ENCODE measurements around the gene PKNOX2.
A peak's percentile ranks its signal among the peaks of the same experiment; 100 is the strongest.

Gene PKNOX2

GRCh38 chr11:125343718-125344131, 179.2 kb downstream of the PKNOX2 start:
- no peak for DNase-seq

GRCh38 chr11:125344846-125345420, 180.4 kb downstream of the PKNOX2 start:
- no peak for DNase-seq

GRCh38 chr11:125345421-125346178, 181.0 kb downstream of the PKNOX2 start:
- DNase-seq: peak; percentile 6 to 18

DNA sequence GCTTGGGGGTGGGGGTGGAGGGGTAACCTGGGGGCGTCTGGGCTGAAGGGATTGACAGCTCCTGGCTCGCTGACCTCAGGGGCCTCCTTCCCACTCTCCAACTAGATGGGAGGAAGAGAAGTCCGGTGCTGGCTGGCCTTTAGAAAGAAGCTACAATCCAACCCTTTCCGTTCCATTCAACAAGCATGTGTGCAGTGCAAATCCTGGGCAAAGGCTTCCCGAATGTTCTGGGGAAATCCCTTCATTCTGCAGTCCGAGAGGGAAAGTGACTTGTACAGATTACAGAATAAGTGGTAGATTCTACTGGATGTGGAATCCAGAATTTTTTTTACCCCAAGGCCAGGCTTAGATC, 181.6 kb downstream of the PKNOX2 start:
- no peak for DNase-seq

- no peak for DNase-seq
These were observed 182.2 kb downstream of the PKNOX2 start for GRCh38 chr11:125346565-125347260.

- no peak for DNase-seq
These were observed 182.7 kb downstream of the PKNOX2 start for GRCh38 chr11:125347261-125347585.

GRCh38 chr11:125348141-125348651, 183.6 kb downstream of the PKNOX2 start:
- no peak for DNase-seq

DNA sequence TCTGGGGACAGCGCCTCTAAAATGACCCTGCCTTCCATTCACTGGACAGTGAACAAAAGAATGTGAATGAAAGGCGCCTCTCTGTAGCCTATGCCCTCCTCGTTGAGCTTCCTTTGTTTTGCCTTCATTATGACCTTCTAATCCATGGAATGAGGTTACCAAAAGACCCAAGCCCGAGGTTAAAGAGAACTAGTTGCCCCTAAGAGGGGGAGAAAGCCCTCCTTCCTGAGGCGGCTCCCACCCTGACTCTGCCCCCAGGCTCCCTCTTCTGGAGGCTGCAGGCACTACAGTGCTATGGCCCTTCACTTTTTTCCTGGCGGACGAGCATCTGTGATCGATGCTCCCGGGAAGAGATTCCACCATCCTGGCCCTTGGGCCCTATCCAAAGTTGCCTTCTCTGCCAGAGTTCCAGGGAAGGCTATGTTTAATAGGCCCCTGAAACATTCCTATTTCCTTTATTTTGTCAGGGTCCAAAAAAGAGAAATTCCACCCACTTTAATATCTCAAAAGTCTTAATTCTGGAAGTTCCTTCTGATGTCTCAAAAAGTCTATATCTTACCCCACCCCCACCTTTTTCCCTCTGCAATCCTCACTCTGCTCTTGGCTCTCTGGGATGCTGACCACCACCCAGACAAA, 184.2 kb downstream of the PKNOX2 start:
- peak; percentile 11 to 56 for DNase-seq

DNA sequence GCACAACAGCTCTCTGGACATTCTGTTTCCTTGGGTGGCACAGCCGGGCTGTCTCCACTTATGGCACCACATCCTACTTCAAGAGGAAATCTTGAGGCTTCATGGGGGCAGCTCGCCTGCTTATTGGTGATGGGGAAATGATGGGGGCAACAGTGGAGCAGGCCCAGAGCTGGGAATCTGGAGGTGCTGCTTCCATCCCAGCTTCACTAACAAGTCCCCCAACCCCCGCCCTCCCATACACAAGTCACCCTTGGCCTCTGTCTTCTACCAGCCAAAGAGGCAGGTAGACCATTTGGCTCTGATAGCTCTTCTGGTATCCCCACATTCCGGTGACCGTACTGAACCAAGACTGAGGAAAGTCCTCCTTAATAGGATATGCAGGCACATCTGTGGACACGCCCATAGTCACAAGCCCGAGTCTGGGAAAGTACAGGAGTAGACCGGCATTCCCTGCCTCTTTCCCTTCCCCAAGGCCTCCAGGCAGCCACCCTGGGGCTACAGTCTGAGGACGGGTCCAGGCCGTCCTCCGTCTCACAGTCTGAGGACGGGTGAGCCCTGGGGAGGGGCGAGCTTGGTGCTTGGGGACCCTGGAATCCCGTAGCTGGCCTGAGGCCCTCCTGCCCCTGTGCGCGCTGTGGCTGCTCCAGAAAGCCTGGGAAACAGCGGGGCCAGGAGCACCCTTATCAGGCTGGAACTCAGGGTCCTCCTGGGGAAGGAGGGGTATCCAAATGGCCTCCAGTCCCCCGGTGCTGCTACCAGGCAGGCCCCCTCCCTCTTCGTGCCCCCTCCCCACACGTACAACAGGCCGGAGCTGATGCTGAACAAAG, 185.9 kb downstream of the PKNOX2 start:
- DNase-seq: no peak

- no peak for DNase-seq
These were observed 186.7 kb downstream of the PKNOX2 start for GRCh38 chr11:125351033-125351867.

- no peak for DNase-seq
These were observed 187.3 kb downstream of the PKNOX2 start for GRCh38 chr11:125351868-125352250.

DNA sequence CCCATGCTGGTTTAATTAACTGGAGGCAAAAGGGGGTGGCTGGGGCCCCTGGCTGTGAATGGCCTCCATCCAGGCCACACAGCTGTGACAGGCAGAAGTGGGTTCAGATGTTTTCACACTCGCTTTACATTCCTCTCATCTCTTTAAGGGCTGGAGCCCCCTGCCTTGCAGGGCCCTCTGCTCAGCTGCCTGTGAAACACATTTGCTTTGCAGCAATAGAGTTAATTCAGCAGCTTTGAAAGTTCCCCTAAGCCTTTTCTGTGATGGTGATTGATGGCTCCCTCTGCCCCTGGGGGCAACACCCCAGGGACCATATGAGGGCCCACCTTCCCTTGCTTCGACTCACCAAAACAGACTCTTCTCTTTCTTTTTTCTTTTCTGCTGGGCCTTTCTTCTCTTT, 192.2 kb downstream of the PKNOX2 start:
- no peak for DNase-seq

GRCh38 chr11:125357551-125357950, 193.0 kb downstream of the PKNOX2 start:
- no peak for DNase-seq

GRCh38 chr11:125358254-125358840, 193.8 kb downstream of the PKNOX2 start:
- no peak for DNase-seq

DNA sequence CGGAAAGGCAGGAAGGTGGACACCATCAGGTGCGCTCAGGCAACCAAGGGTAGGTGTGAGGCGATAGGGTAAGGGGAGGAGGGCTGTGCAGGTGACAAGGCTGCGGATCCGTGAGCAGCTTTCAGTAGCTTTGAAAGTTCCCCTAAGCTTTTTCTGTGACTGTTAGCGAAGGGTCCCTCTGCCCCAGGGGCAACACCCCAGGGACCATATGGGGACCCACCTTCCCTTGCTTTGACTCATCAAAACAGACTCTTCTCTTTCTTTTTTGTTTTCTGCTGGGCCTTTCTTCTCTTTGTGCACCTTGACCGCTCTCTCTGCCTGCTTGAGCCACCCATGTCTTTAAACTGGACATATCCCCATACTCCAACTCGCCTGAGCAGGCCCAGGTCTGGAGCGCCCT, 194.6 kb downstream of the PKNOX2 start:
- DNase-seq: no peak

DNA sequence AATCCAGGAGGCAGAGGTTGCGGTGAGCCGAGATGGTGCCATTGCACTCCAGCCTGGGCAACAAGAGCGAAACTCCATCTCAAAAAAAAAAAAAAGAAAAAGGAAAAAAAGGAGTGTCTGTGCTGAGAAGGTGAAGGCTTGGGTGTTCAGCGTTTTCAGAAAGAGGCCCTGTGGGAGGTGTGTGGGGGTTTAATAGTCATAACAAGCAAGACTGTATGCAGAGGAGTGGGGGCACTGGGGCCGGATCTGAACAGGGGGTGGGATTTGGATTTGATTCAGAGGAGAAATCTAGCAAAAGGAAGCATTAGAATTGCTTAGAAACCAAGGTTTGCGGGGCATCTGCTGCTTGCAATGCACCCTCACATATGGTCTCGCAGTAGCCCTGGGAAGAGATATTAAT, 195.5 kb downstream of the PKNOX2 start:
- DNase-seq: no peak

DNA sequence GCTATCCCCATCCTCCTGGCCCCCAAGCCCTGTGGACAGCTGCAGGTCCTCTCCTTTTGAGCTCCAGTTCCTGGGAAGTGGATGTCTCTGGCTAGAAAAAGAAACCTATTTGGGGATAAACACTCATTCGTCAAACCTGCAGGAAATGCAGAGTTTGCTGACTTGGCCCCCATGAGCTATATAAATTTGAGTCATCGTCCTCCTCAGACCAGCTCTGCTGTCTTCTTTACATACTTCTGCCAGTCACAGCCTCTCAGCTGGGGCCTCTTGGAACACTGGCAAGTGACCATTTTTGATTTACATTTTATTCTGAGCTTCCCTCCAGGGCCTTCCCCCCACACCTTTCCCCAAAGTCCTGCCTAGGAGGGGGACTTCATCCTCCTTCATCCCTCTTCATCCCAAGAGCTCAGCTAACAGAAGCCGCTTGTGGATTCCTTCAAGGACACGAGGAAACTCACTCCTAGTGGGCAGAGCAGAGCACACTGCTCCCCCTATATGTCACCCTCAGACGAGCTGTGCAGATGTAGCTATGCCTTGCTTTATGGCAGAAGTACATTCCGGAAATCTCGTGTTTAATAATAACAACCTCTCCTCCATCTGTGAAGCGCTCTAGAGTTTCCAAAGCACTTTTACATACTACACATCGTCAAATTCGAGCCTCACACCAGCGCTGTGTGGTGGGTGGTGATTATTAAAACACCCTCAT, 199.7 kb downstream of the PKNOX2 start:
- no peak for DNase-seq

- DNase-seq: no peak
These were observed 200.8 kb downstream of the PKNOX2 start for GRCh38 chr11:125365196-125365931.

DNA sequence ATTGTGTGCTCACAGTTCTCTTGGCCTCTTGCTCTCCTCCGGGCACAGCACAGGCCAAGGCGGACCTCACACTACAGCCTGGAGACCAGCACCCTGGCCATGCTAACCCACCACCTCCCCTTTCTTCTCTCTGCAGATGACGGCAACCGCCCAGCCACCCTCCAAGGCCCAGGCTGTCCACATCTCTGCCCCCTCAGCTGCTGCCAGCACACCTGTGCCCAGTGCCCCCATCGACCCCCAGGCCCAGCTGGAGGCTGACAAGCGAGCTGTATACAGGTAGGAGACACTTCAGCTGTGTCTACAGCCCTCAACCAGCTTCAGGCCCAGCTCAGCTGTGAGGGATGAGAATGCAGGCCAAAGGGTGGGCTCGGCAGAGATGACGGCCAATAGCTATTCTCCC, 203.2 kb downstream of the PKNOX2 start:
- DNase-seq: no peak

GRCh38 chr11:125368757-125369156, 204.2 kb downstream of the PKNOX2 start:
- no peak for DNase-seq

Data from NCI-H446 (cell line).